ENCODE measurements around the gene BTN1A1.

DNA sequence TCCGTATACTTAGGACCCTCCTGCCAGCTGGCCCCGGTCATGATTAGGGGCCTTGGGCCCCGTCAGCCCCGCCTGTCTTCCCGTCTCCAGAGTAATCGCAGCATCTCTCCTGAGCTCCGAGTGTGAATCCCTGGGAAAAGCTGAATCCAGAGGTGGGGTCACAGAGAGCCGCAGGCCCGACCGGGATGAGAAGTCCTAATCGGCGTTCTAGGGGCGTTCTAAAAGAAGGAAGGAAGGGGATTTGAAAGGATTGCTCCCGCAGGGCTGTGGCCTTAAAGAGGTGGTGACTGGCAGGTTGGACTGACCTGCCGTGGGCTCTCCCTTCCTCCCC, 38.4 kb downstream of the BTN1A1 start:
- TF ChIP-seq, protein P1, sequence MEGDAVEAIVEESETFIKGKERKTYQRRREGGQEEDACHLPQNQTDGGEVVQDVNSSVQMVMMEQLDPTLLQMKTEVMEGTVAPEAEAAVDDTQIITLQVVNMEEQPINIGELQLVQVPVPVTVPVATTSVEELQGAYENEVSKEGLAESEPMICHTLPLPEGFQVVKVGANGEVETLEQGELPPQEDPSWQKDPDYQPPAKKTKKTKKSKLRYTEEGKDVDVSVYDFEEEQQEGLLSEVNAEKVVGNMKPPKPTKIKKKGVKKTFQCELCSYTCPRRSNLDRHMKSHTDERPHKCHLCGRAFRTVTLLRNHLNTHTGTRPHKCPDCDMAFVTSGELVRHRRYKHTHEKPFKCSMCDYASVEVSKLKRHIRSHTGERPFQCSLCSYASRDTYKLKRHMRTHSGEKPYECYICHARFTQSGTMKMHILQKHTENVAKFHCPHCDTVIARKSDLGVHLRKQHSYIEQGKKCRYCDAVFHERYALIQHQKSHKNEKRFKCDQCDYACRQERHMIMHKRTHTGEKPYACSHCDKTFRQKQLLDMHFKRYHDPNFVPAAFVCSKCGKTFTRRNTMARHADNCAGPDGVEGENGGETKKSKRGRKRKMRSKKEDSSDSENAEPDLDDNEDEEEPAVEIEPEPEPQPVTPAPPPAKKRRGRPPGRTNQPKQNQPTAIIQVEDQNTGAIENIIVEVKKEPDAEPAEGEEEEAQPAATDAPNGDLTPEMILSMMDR (optimal IDR thresholded peaks at IDR 0.05 in 1 of 3, IDR thresholded peaks at IDR 0.05 in 1 of 3, conservative IDR thresholded peaks at IDR 0.05 in 1 of 3; ENCODE audit: extremely low read depth in 1 of 3, insufficient read depth in 2 of 3, low read length in 3 of 3), result no peak
- TF ChIP-seq EZH2 (IDR thresholded peaks at IDR 0.05; ENCODE audit: low read length), result no peak

Data from keratinocyte (primary cell).